ENCODE results near the gene KCNQ1OT1.

KCNQ1OT1 gene

GRCh38 chr11:2686360-2687222, 13.2 kb downstream of the KCNQ1OT1 start:
- DNase-seq (ENCODE audit: low spot score): no peak

- DNase-seq (ENCODE audit: low spot score): no peak
Measured at GRCh38 chr11:2685566-2686359, 14.0 kb downstream of the KCNQ1OT1 start.

GRCh38 chr11:2685051-2685450, 14.7 kb downstream of the KCNQ1OT1 start:
- DNase-seq (ENCODE audit: low spot score): no peak

- no peak for DNase-seq (ENCODE audit: low spot score)
Measured at GRCh38 chr11:2684581-2684980, 15.2 kb downstream of the KCNQ1OT1 start.

GRCh38 chr11:2683806-2684205, 16.0 kb downstream of the KCNQ1OT1 start:
- no peak for DNase-seq (ENCODE audit: low spot score)

GRCh38 chr11:2681408-2682145, 18.2 kb downstream of the KCNQ1OT1 start:
- DNase-seq (ENCODE audit: low spot score): no peak

GRCh38 chr11:2679011-2679676, 20.6 kb downstream of the KCNQ1OT1 start:
- no peak for DNase-seq (ENCODE audit: low spot score)

- DNase-seq (ENCODE audit: low spot score): no peak
Measured at GRCh38 chr11:2678396-2678795, 21.4 kb downstream of the KCNQ1OT1 start.

GRCh38 chr11:2677127-2677526, 22.7 kb downstream of the KCNQ1OT1 start:
- DNase-seq (ENCODE audit: low spot score): no peak

- DNase-seq (ENCODE audit: low spot score): no peak
Measured at GRCh38 chr11:2675540-2675939, 24.3 kb downstream of the KCNQ1OT1 start.

- DNase-seq (ENCODE audit: low spot score): no peak
Measured at GRCh38 chr11:2674658-2675131, 25.1 kb downstream of the KCNQ1OT1 start.

- DNase-seq (ENCODE audit: low spot score): no peak
Measured at GRCh38 chr11:2673871-2674471, 25.8 kb downstream of the KCNQ1OT1 start.

GRCh38 chr11:2673250-2673610, 26.6 kb downstream of the KCNQ1OT1 start:
- DNase-seq (ENCODE audit: low spot score): no peak

GRCh38 chr11:2672553-2673249, 27.1 kb downstream of the KCNQ1OT1 start:
- no peak for DNase-seq (ENCODE audit: low spot score)

- no peak for DNase-seq (ENCODE audit: low spot score)
Measured at GRCh38 chr11:2671748-2672147, 28.0 kb downstream of the KCNQ1OT1 start.

- no peak for DNase-seq (ENCODE audit: low spot score)
Measured at GRCh38 chr11:2670541-2671100, 29.2 kb downstream of the KCNQ1OT1 start.

GRCh38 chr11:2669634-2670469, 29.9 kb downstream of the KCNQ1OT1 start:
- no peak for DNase-seq (ENCODE audit: low spot score)

- DNase-seq (ENCODE audit: low spot score): no peak
Measured at GRCh38 chr11:2668876-2669275, 30.9 kb downstream of the KCNQ1OT1 start.

GRCh38 chr11:2667940-2668339, 31.9 kb downstream of the KCNQ1OT1 start:
- no peak for DNase-seq (ENCODE audit: low spot score)

All from iPS-NIHi11 (cell line).